NCI-H1417 (cell line): Measurements from ENCODE around the gene MRPL3.

Experiments
- DNase-seq, 3 experiments: peaks; one replicate each; lab custom pipeline; 2025; lab: John Stamatoyannopoulos, UW

Gene MRPL3

GRCh38 chr3:131502530-131503319 is at the start of gene MRPL3:
MRPL3 (minus strand) TSS chr3:131502971; CDS start chr3:131502821, 150 bp downstream.
- peak; percentile 93 to 99 (median 97) for DNase-seq

GRCh38 chr3:131551761-131552160 is 49.0 kb upstream of the MRPL3 start:
- no peak for DNase-seq

- DNase-seq, result no peak
Observed at GRCh38 chr3:131550562-131551465, 48.0 kb upstream of the MRPL3 start.

GRCh38 chr3:131549340-131549739 is 46.6 kb upstream of the MRPL3 start:
- peak in 2 of 3 experiments; percentile 18 to 22 for DNase-seq

- DNase-seq, result no peak
Observed at GRCh38 chr3:131547585-131547984, 44.8 kb upstream of the MRPL3 start.

- DNase-seq, result no peak
Observed at GRCh38 chr3:131546441-131546840, 43.7 kb upstream of the MRPL3 start.

GRCh38 chr3:131544557-131544956 is 41.8 kb upstream of the MRPL3 start:
- DNase-seq, result no peak

- DNase-seq, result no peak
Observed at GRCh38 chr3:131543714-131544113, 40.9 kb upstream of the MRPL3 start.

GRCh38 chr3:131541288-131541687 is 38.5 kb upstream of the MRPL3 start:
- DNase-seq, result no peak

- no peak for DNase-seq
Observed at GRCh38 chr3:131540821-131541220, 38.0 kb upstream of the MRPL3 start.

GRCh38 chr3:131540143-131540542 is 37.4 kb upstream of the MRPL3 start:
- DNase-seq, result no peak

- no peak for DNase-seq
Observed at GRCh38 chr3:131538968-131539367, 36.2 kb upstream of the MRPL3 start.

- DNase-seq, result no peak
Observed at GRCh38 chr3:131537531-131537930, 34.8 kb upstream of the MRPL3 start.

- DNase-seq, result no peak
Observed at GRCh38 chr3:131535596-131535995, 32.8 kb upstream of the MRPL3 start.

GRCh38 chr3:131535131-131535530 is 32.4 kb upstream of the MRPL3 start:
- no peak for DNase-seq

GRCh38 chr3:131532645-131533044 is 29.9 kb upstream of the MRPL3 start:
- no peak for DNase-seq

GRCh38 chr3:131530843-131531242 is 28.1 kb upstream of the MRPL3 start:
- no peak for DNase-seq

- DNase-seq, result no peak
Observed at GRCh38 chr3:131530388-131530787, 27.6 kb upstream of the MRPL3 start.

GRCh38 chr3:131526801-131527347 is 24.1 kb upstream of the MRPL3 start:
- DNase-seq, result no peak

- peak in 1 of 3 experiments; percentile 11 for DNase-seq
Observed at GRCh38 chr3:131518680-131519079, 15.9 kb upstream of the MRPL3 start.

- DNase-seq, result no peak
Observed at GRCh38 chr3:131505421-131505820, 2.6 kb upstream of the MRPL3 start.

GRCh38 chr3:131503320-131503635 is 507 bp upstream of the MRPL3 start:
- DNase-seq, result peak in 2 of 3 experiments; percentile 70 to 89

- peak in 2 of 3 experiments; percentile 54 to 68 for DNase-seq
Observed at GRCh38 chr3:131501949-131502348, 822 bp downstream of the MRPL3 start.
